Heart left ventricle (tissue), 13 donors: ENCODE data around the gene IGF1R.

ENCODE experiments used
- POLR2A ChIP-seq, 2 donors: fragments of 450-650 bp; IDR thresholded peaks; one replicate each; pipeline ENCODE4 v1.6.1; 2017; ENCODE audit warnings: antibody characterized with exemption in 2 of 2, mild to moderate bottlenecking in 2 of 2, moderate library complexity in 2 of 2
- TF ChIP-seq, protein P1 (sequence below), 12 donors: fragments of 200-600 bp; sonication (generic) in 4 of 12; IDR thresholded peaks; one replicate each; pipeline versions ENCODE4 v1.5.0 to v1.8.0; 2018 to 2022; ENCODE audit warnings: antibody characterized with exemption in 12 of 12, mild to moderate bottlenecking in 5 of 12
- donor health status: ischemic (EF 13 %, LVEDD 7.1; RV severe dilation, severe dysfunction).
- donor health status: DM: no; HTN: yes; CAD: no.
- donor health status: DM: no; HTN: no; CAD: no.
- donor health status: ischemic (EF 25% LVEDD 6.9; RV normal size, moderate dysfunction).
- donor health status: ischemic (EF 25% LVEDD 5.7; RV mildly dilated, moderate dysfunction).
- donor health status: ischemic (EF 35%, LVEDD 5.7; RV mildly dilated, moderate dysfunction).
- donor health status: nonischemic (EF 11% LVEDD 7.7; RV severe dilation, severe dysfunction).
- donor health status: DM: yes; HTN: yes; CAD: no.
- donor health status: PGD.
- donor health status: ischemic (EF 29% LVEDD 5.4; RV normal size, mild dysfunction).
- donor health status: nonischemic (EF 23%, LVEDD 6.1; RV moderate dilation, normal function).

DNA sequence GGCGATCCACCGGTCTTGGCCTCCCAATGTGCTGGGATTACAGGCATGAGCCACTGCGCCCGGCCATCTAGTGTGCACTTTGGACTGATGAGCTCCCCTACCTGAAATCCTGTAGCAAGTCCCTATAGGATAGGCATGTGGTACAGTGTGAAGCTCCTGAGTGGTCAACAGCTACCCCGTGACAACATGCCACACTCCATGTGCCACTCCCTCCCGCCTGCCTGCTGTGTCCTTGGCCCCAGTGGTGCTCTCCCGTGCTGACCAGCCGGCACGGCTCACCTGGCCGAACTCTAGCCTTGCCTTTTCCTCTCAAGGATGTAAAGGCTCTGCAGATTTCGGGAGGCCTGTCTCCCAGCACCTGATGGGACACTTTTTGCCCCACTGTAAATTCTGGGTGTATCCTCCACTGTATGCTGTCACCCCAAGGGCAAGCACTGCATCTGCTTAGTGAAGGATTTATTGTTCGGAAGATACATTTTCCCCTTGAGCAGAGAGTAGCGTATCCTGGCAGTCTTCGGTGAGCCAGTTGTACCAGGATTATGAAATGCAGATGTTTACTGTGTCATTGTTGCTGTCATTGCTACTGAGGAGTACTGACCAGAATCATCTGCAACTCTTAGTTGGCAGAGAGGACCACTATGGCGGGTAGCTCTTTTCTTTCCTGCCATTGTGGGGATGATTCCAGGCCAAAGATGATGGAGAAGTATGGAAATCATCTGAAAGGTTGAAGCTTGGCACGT lies 64.7 kb downstream of the IGF1R start:
- no peak for TF ChIP-seq POLR2A (IDR thresholded peaks at IDR 0.05)
- TF ChIP-seq, protein P1, sequence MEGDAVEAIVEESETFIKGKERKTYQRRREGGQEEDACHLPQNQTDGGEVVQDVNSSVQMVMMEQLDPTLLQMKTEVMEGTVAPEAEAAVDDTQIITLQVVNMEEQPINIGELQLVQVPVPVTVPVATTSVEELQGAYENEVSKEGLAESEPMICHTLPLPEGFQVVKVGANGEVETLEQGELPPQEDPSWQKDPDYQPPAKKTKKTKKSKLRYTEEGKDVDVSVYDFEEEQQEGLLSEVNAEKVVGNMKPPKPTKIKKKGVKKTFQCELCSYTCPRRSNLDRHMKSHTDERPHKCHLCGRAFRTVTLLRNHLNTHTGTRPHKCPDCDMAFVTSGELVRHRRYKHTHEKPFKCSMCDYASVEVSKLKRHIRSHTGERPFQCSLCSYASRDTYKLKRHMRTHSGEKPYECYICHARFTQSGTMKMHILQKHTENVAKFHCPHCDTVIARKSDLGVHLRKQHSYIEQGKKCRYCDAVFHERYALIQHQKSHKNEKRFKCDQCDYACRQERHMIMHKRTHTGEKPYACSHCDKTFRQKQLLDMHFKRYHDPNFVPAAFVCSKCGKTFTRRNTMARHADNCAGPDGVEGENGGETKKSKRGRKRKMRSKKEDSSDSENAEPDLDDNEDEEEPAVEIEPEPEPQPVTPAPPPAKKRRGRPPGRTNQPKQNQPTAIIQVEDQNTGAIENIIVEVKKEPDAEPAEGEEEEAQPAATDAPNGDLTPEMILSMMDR (IDR thresholded peaks at IDR 0.05), result no peak
